ENCODE results near the gene TRAP1.
A peak's percentile ranks its signal among the peaks of the same experiment; 100 is the strongest.

The TRAP1 gene

GRCh38 chr16:3717235-3718018 lies at the start of gene TRAP1:
TRAP1 (minus strand) TSS chr16:3717524; CDS start chr16:3717508, 16 bp downstream.
- DNase-seq, result peak; percentile 89

GRCh38 chr16:3766177-3766576 lies 48.9 kb upstream of the TRAP1 start:
- DNase-seq, result no peak

GRCh38 chr16:3764409-3764808 lies 47.1 kb upstream of the TRAP1 start:
- DNase-seq, result no peak

GRCh38 chr16:3762107-3762750 lies 44.9 kb upstream of the TRAP1 start:
- DNase-seq, result no peak

GRCh38 chr16:3761375-3762106 lies 44.2 kb upstream of the TRAP1 start:
- no peak for DNase-seq

GRCh38 chr16:3760518-3760917 lies 43.2 kb upstream of the TRAP1 start:
- DNase-seq, result no peak

- no peak for DNase-seq
Observed at GRCh38 chr16:3759736-3760135, 42.4 kb upstream of the TRAP1 start.

GRCh38 chr16:3756113-3756512 lies 38.8 kb upstream of the TRAP1 start:
- no peak for DNase-seq

GRCh38 chr16:3755249-3755648 lies 37.9 kb upstream of the TRAP1 start:
- no peak for DNase-seq

- no peak for DNase-seq
Observed at GRCh38 chr16:3754772-3755171, 37.4 kb upstream of the TRAP1 start.

- no peak for DNase-seq
Observed at GRCh38 chr16:3754081-3754703, 36.9 kb upstream of the TRAP1 start.

GRCh38 chr16:3752984-3753383 lies 35.7 kb upstream of the TRAP1 start:
- no peak for DNase-seq

GRCh38 chr16:3751878-3752277 lies 34.6 kb upstream of the TRAP1 start:
- no peak for DNase-seq

- DNase-seq, result no peak
Observed at GRCh38 chr16:3748307-3748706, 31.0 kb upstream of the TRAP1 start.

GRCh38 chr16:3745751-3746355 lies 28.5 kb upstream of the TRAP1 start:
- no peak for DNase-seq

- DNase-seq, result no peak
Observed at GRCh38 chr16:3744018-3744417, 26.7 kb upstream of the TRAP1 start.

GRCh38 chr16:3740934-3741333 lies 23.6 kb upstream of the TRAP1 start:
- DNase-seq, result no peak

- no peak for DNase-seq
Observed at GRCh38 chr16:3740186-3740585, 22.9 kb upstream of the TRAP1 start.

GRCh38 chr16:3739636-3740035 lies 22.3 kb upstream of the TRAP1 start:
- no peak for DNase-seq

GRCh38 chr16:3738541-3738940 lies 21.2 kb upstream of the TRAP1 start:
- no peak for DNase-seq

GRCh38 chr16:3738128-3738527 lies 20.8 kb upstream of the TRAP1 start:
- DNase-seq, result no peak

GRCh38 chr16:3737181-3737580 lies 19.9 kb upstream of the TRAP1 start:
- no peak for DNase-seq

- DNase-seq, result no peak
Observed at GRCh38 chr16:3736116-3736515, 18.8 kb upstream of the TRAP1 start.

Measured in activated naive CD4-positive, alpha-beta T cell treated with anti-CD3 and anti-CD28 coated beads, Interleukin-2, amount 50 U/mL, for 16 hours (primary cell).